Measurements from ENCODE around the gene TRIP10.

Gene TRIP10

DNA sequence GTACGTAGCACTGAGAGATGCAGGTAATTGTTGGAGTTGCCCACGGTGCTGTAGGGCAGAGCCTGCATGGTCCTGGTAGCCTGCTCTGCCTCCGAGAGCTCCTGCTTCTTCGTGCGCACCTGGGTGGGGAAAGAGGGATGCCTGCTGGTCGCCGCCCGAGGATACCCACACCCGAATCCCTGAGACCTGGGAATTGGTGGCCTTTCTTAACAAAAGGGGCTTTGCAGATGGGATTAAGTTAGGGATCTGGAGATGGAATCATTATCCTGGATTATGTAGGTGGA lies 28.5 kb upstream of the TRIP10 start:
- H3K4me3 ChIP-seq (ENCODE audit: low read depth, low read length): no peak overlapping the region
- TF ChIP-seq, protein P1, sequence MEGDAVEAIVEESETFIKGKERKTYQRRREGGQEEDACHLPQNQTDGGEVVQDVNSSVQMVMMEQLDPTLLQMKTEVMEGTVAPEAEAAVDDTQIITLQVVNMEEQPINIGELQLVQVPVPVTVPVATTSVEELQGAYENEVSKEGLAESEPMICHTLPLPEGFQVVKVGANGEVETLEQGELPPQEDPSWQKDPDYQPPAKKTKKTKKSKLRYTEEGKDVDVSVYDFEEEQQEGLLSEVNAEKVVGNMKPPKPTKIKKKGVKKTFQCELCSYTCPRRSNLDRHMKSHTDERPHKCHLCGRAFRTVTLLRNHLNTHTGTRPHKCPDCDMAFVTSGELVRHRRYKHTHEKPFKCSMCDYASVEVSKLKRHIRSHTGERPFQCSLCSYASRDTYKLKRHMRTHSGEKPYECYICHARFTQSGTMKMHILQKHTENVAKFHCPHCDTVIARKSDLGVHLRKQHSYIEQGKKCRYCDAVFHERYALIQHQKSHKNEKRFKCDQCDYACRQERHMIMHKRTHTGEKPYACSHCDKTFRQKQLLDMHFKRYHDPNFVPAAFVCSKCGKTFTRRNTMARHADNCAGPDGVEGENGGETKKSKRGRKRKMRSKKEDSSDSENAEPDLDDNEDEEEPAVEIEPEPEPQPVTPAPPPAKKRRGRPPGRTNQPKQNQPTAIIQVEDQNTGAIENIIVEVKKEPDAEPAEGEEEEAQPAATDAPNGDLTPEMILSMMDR (IDR thresholded peaks at IDR 0.05; ENCODE audit: control insufficient read depth, extremely low read depth, insufficient read depth): no peak
- DNase-seq (ENCODE audit: low read depth): no peak

- no peak for DNase-seq (ENCODE audit: low read depth)
- TF ChIP-seq, protein P1 (IDR thresholded peaks at IDR 0.05; ENCODE audit: control insufficient read depth, extremely low read depth, insufficient read depth): no peak
- H3K4me3 ChIP-seq (ENCODE audit: low read depth, low read length): no peak overlapping the region
Measured at GRCh38 chr19:6711605-6712004, 27.9 kb upstream of the TRIP10 start.

DNA sequence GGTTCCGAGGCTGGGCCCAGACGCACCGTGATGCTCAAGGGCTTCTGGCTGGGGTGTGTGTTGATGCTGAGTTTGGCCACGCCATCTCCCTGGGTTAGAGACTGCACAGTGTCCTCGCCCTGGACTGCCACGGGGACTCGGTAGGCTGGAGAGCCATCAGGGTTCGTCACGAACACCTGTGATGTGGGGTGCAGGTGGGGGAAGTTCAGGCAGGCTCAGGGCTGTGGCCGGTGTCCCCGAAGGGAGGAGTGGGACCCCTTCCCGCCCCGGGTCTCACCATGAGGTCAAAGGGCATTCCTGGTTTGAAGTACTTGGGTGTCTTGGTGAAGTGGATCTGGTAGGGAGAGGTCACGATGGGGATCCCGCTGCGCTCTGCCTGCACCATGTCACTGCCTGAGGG lies 27.2 kb upstream of the TRIP10 start:
- TF ChIP-seq, protein P1 (IDR thresholded peaks at IDR 0.05; ENCODE audit: control insufficient read depth, extremely low read depth, insufficient read depth): no peak
- DNase-seq (ENCODE audit: low read depth): no peak
- no peak overlapping the region for H3K4me3 ChIP-seq (ENCODE audit: low read depth, low read length)

GRCh38 chr19:6712692-6713670 lies 26.5 kb upstream of the TRIP10 start:
- DNase-seq (ENCODE audit: low read depth): no peak
- TF ChIP-seq, protein P1 (IDR thresholded peaks at IDR 0.05; ENCODE audit: control insufficient read depth, extremely low read depth, insufficient read depth): no peak
- H3K4me3 ChIP-seq (ENCODE audit: low read depth, low read length): no peak overlapping the region

- H3K4me3 ChIP-seq (ENCODE audit: low read depth, low read length): no peak overlapping the region
- no peak for DNase-seq (ENCODE audit: low read depth)
- TF ChIP-seq, protein P1 (IDR thresholded peaks at IDR 0.05; ENCODE audit: control insufficient read depth, extremely low read depth, insufficient read depth): no peak
Measured at GRCh38 chr19:6713773-6714692, 25.4 kb upstream of the TRIP10 start.

DNA sequence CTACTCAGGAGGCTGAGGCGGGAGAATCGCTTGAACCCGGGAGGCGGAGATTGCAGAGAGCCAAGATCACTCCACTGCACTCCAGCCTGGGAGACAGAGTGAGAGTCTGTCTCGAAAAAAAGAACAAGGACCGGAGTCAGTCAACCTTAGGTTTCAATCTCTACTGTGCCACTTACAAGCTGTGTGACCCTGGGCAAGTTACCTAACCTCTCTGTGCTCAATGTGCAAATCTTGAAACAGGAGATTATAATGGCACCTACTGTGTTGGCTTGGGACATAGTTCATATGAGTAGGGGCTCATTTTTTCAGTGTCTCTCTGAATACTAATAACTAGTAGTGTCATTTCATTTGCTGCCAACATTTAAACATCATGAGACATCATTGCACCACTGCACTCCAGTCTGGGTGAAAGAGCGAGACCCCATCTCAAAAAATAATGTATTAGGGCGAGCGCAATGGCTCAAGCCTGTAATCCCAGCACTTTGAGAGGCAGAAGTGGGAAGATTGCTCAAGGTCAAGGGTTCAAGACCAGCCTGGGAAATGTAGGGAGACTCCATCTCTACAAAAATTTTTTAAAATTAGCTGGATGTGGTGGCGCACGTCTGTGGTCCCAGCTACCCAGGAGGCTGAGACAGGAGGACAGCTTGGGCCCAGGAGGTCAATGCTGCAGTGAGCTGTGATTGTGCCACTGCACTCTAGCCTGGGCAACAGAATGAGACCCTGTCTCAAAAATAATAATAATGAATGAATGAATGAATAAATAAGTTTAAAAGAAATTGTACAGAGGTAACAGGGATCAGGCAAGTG lies 24.5 kb upstream of the TRIP10 start:
- no peak for DNase-seq (ENCODE audit: low read depth)
- TF ChIP-seq, protein P1 (IDR thresholded peaks at IDR 0.05; ENCODE audit: control insufficient read depth, extremely low read depth, insufficient read depth): no peak
- H3K4me3 ChIP-seq (ENCODE audit: low read depth, low read length): no peak overlapping the region
